Endothelial cell of umbilical vein (primary cell): Measurements from ENCODE around the gene KIAA1549. TPM values are rescaled to one million over a fixed set of nuclear protein-coding genes. Genes with fewer than 3 reads are reported as not detected.

Source experiments
- BruUV-seq: library from RNA; stranded (reverse); fragments of 400-500 nt; replicated peaks from 2 replicates; lab custom pipeline; 2021; lab: Mats Ljungman, UMichigan
- CTCF ChIA-PET: fragments of 300-600, 350-600 bp; sonication (Branson Sonifier 250); formaldehyde crosslinking; loops from one replicate; lab custom pipeline; 2021; ENCODE audit warnings: antibody characterized with exemption, inconsistent platforms; lab: Charles Lee
- POLR2A ChIA-PET: fragments of 300-600, 350-600 bp; sonication (Branson Sonifier 250); formaldehyde crosslinking; loops from one replicate; lab custom pipeline; 2021; ENCODE audit warnings: antibody characterized with exemption, inconsistent platforms; lab: Charles Lee
- DNase-seq: peaks from one replicate; pipeline ENCODE4 v3.0.0-alpha.2; 2011; ENCODE audit warnings: low read depth, low spot score
- FAIRE-seq: peaks from 2 replicates; lab custom pipeline; 2011; peaks lifted over from hg19 to GRCh38; lab: Jason Lieb, UNC
- H2AFZ ChIP-seq: 2 replicates; pipeline ENCODE4 v1.6.0; 2012; ENCODE audit warnings: low read depth, low read length, control low read depth, inconsistent platforms
- H3K27ac ChIP-seq: 2 replicates; pipeline ENCODE4 v1.5.1; 2011; ENCODE audit warnings: low read depth, mild to moderate bottlenecking, control low read depth, low read length, moderate library complexity; ENCODE audit not compliant: insufficient read depth
- H3K27me3 ChIP-seq, 2 experiments: 2 replicates each; pipeline versions ENCODE4 v1.6.0 to v1.6.1; 2011; ENCODE audit warnings: low read length in 2 of 2, mixed read lengths in 1 of 2; ENCODE audit not compliant: control insufficient read depth in 2 of 2, insufficient read depth in 2 of 2
- H3K36me3 ChIP-seq, 2 experiments: 2 replicates in 1 of 2; 3 replicates in 1 of 2; pipeline ENCODE4 v1.5.1; 2011; ENCODE audit warnings: low read length in 2 of 2, mild to moderate bottlenecking in 1 of 2, moderate library complexity in 1 of 2; ENCODE audit not compliant: control insufficient read depth in 2 of 2, insufficient read depth in 2 of 2; ENCODE audit errors: extremely low read depth in 1 of 2
- H3K4me1 ChIP-seq: 3 replicates; pipeline ENCODE4 v1.5.1; 2011; ENCODE audit warnings: mild to moderate bottlenecking, low read length; ENCODE audit not compliant: control insufficient read depth, insufficient read depth; ENCODE audit errors: extremely low read depth
- H3K4me2 ChIP-seq: 2 replicates; pipeline ENCODE4 v1.6.1; 2011; ENCODE audit warnings: low read length, control low read depth, mixed read lengths; ENCODE audit not compliant: insufficient read depth
- H3K4me3 ChIP-seq, 3 experiments: fragments of 200-600 bp in 1 of 3; sonication (generic), shearing (Covaris generic) in 1 of 3; replicated peaks in 1 of 3; 2 replicates each; pipeline ENCODE4 v1.5.1; 2011 to 2016; ENCODE audit warnings: control low read depth in 3 of 3, low read length in 3 of 3, mild to moderate bottlenecking in 2 of 3, inconsistent platforms in 1 of 3, low read depth in 1 of 3, moderate library complexity in 1 of 3; ENCODE audit not compliant: insufficient read depth in 1 of 3
- H3K79me2 ChIP-seq: 2 replicates; pipeline ENCODE4 v1.6.0; 2012; ENCODE audit warnings: low read length, inconsistent platforms; ENCODE audit not compliant: control insufficient read depth, insufficient read depth
- H3K9ac ChIP-seq: replicated peaks from 2 replicates; pipeline ENCODE3; 2011; ENCODE audit warnings: low read length, control low read depth; ENCODE audit not compliant: insufficient read depth; ENCODE audit errors: extremely low read depth
- H3K9me1 ChIP-seq: replicated peaks from 3 replicates; pipeline ENCODE4 v1.6.0; 2011; ENCODE audit warnings: mild to moderate bottlenecking, low read length; ENCODE audit not compliant: control insufficient read depth, insufficient read depth; ENCODE audit errors: extremely low read depth
- H3K9me3 ChIP-seq: replicated peaks from 2 replicates; pipeline ENCODE4 v1.5.1; 2012; ENCODE audit warnings: low read length, inconsistent platforms; ENCODE audit not compliant: control insufficient read depth, insufficient read depth
- H4K20me1 ChIP-seq: replicated peaks from 2 replicates; pipeline ENCODE3; 2011; ENCODE audit warnings: mild to moderate bottlenecking, low read length; ENCODE audit not compliant: control insufficient read depth, insufficient read depth; ENCODE audit errors: extremely low read depth
- EZH2 ChIP-seq: IDR thresholded peaks from 2 replicates; pipeline ENCODE4 v1.6.1; 2012; ENCODE audit warnings: borderline replicate concordance, low read depth, mild to moderate bottlenecking, moderate library complexity, low read length, inconsistent platforms; ENCODE audit not compliant: severe bottlenecking
- FOS ChIP-seq: IDR thresholded peaks from 2 replicates; pipeline ENCODE4 v1.6.1; 2011; ENCODE audit warnings: mild to moderate bottlenecking, low read length, moderate library complexity, borderline replicate concordance; ENCODE audit not compliant: insufficient read depth
- GATA2 ChIP-seq: IDR thresholded peaks from 2 replicates; pipeline ENCODE4 v1.7.0; 2011; ENCODE audit warnings: low read depth, mild to moderate bottlenecking, moderate library complexity, mixed read lengths, low read length; ENCODE audit not compliant: insufficient read length, insufficient read depth
- JUN ChIP-seq: IDR thresholded peaks from 2 replicates; pipeline ENCODE4 v1.6.1; 2011; ENCODE audit warnings: borderline replicate concordance, low read depth; ENCODE audit not compliant: insufficient read length, insufficient read depth
- MYC ChIP-seq: IDR thresholded peaks from one replicate; pipeline ENCODE4 v1.6.1; 2011; ENCODE audit warnings: mild to moderate bottlenecking, low read depth, low read length
- POLR2A ChIP-seq: IDR thresholded peaks from 2 replicates; pipeline ENCODE4 v1.6.1; 2012; ENCODE audit warnings: low read depth, mild to moderate bottlenecking, control low read depth, low read length
- POLR2AphosphoS5 ChIP-seq: IDR thresholded peaks from 2 replicates; pipeline ENCODE4 v1.6.1; 2012; ENCODE audit warnings: low read depth, mild to moderate bottlenecking, control low read depth, low read length, moderate library complexity; ENCODE audit not compliant: insufficient read depth
- dilution Hi-C: fragments of 300-500 bp; cut with MboI; formaldehyde crosslinking; loops from one replicate; pipeline ENCODE4 v1.15.0; 2019; ENCODE audit warnings: low sequenced_read_pairs; ENCODE audit not compliant: extremely low pct_ligation_motif_present
- intact Hi-C: fragments of 100-400 bp; cut with micrococcal nuclease; formaldehyde crosslinking; loops from one replicate; pipeline ENCODE4 v1.10.0; 2022
- polyA plus RNA-seq, 4 experiments: library from polyadenylated mRNA; depleted of rRNA in 3 of 4; stranded (reverse) in 3 of 4; unstranded in 1 of 4; fragments of >200 nt; gene quantifications; 2 replicates each; pipeline versions ENCODE4 v1.2.1 to v1.2.3, GENCODE V29; 2011 to 2012; ENCODE audit warnings: missing spikeins in 1 of 4
- total RNA-seq: library from RNA; stranded (reverse); gene quantifications from 2 replicates; pipeline ENCODE4 v1.2.3, GENCODE V29; 2021
- TF ChIP-seq, protein P1 (sequence below), 2 donors: IDR thresholded peaks; 1 replicate in 1 of 2; 2 replicates in 1 of 2; pipeline ENCODE4 v1.5.1; 2011; ENCODE audit warnings: low read length in 2 of 2, mild to moderate bottlenecking in 2 of 2, moderate library complexity in 2 of 2, control low read depth in 1 of 2, inconsistent platforms in 1 of 2, low read depth in 1 of 2; ENCODE audit not compliant: insufficient read depth in 1 of 2; ENCODE audit errors: extremely low read depth in 1 of 2
- TF ChIP-seq, protein P2 (sequence below): IDR thresholded peaks from 2 replicates; pipeline ENCODE4 v1.6.1; 2011; ENCODE audit not compliant: insufficient read depth, insufficient read length

Gene KIAA1549
- total and polyA plus RNA-seq, 2 donors (not counting 3 experiments of a cell fraction or from before 2014, with no cell fraction given) = 4.6 to 10.9 TPM

DNA sequence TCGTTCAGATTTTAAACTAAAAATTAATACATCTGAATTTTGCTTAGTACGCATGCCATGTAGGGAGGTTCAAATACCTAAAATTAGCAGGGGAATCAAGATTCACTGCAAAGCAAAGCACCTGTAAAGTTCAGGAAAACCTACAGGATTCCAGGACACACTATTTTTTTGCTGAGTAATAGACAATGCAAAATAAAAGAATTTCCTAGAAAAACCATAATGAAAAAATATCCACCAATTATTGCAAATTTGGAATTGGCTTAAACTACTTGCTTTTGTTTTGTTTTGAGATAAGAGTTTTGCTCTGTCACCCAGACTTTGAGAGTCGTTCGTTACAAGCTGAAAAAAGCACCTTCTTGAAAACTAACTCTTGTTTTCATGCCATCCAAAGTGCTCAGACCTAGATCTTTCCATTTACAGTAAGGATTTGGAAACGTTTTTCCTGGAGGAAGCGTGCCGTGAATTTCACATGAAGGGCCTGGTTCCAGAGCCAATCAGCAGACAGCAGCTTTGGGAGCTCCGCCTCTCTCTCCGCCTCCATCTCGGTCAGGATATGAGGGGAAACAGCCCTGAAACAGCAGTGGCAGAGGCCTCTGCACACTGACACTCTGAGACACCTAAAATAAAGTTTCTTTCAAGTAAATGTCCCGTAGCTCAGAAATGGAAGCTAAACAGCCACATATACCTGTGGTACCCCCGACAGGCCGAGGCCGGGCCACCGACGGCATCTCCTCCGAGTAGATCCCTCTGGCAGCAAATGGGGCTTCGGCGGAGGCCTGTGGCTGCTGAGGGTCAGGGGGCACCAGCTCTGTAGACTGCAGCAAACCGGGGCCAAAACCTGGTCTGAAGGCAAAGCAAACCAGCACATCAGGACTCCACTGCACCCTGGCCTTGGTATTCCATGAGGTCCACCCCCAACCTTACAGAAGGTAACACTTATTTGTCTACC lies 137.3 kb downstream of the KIAA1549 start:
- no peak overlapping the region for H2AFZ ChIP-seq

More for the DNA sequence above, 137.3 kb downstream of the KIAA1549 start:
- Histone ChIP-seq H3K4me2 (no peak overlapping the region), H4K20me1 (no peaks in the 10 kb centered on the region), H3K4me1 (no peaks in the 10 kb centered on the region), H3K4me3 (no peak overlapping the region), H3K27ac (no peak overlapping the region), H3K27me3 (no peaks in the 10 kb centered on the region), H3K9me3 (no peaks in the 10 kb centered on the region), H3K36me3 (no peaks in the 10 kb centered on the region), H3K79me2 (no peaks in the 10 kb centered on the region), H3K9me1 (no peaks in the 10 kb centered on the region), H3K9ac (no peak overlapping the region)
- ChIA-PET CTCF (no interaction called here), POLR2A (no interaction called here)
- DNase-seq (no peak), FAIRE-seq (peak; percentile 46)
- TF ChIP-seq POLR2A = no peak
- no peak for TF ChIP-seq FOS
- TF ChIP-seq, protein P1, sequence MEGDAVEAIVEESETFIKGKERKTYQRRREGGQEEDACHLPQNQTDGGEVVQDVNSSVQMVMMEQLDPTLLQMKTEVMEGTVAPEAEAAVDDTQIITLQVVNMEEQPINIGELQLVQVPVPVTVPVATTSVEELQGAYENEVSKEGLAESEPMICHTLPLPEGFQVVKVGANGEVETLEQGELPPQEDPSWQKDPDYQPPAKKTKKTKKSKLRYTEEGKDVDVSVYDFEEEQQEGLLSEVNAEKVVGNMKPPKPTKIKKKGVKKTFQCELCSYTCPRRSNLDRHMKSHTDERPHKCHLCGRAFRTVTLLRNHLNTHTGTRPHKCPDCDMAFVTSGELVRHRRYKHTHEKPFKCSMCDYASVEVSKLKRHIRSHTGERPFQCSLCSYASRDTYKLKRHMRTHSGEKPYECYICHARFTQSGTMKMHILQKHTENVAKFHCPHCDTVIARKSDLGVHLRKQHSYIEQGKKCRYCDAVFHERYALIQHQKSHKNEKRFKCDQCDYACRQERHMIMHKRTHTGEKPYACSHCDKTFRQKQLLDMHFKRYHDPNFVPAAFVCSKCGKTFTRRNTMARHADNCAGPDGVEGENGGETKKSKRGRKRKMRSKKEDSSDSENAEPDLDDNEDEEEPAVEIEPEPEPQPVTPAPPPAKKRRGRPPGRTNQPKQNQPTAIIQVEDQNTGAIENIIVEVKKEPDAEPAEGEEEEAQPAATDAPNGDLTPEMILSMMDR (IDR thresholded peaks at IDR 0.05; ENCODE audit: extremely low read depth in 1 of 2, insufficient read depth in 1 of 2, low read depth in 1 of 2, low read length in 2 of 2) = no peak
- TF ChIP-seq JUN = no peak
- no peak for TF ChIP-seq EZH2
- no peak for TF ChIP-seq MYC
- TF ChIP-seq GATA2 = no peak
- TF ChIP-seq POLR2AphosphoS5 = no peak
- TF ChIP-seq, protein P2, sequence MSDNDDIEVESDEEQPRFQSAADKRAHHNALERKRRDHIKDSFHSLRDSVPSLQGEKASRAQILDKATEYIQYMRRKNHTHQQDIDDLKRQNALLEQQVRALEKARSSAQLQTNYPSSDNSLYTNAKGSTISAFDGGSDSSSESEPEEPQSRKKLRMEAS = no peak
- dilution Hi-C loops (no loop called here), intact Hi-C loops (no loop called here)
- BruUV-seq = no TSS peak
